GM12872 (cell line): ENCODE data around the gene SEL1L3.

Source experiments
- CTCF ChIP-seq: IDR thresholded peaks from 3 replicates; pipeline ENCODE4 v1.5.1; 2011; ENCODE audit warnings: low read depth, mild to moderate bottlenecking, low read length, moderate library complexity; ENCODE audit not compliant: insufficient read depth

Gene SEL1L3

GRCh38 chr4:25884031-25884782 lies 21.4 kb upstream of the SEL1L3 start:
- no peak for TF ChIP-seq CTCF

GRCh38 chr4:25883565-25883964 lies 20.8 kb upstream of the SEL1L3 start:
- TF ChIP-seq CTCF: no peak

GRCh38 chr4:25882226-25882625 lies 19.4 kb upstream of the SEL1L3 start:
- no peak for TF ChIP-seq CTCF

GRCh38 chr4:25881193-25881592 lies 18.4 kb upstream of the SEL1L3 start:
- no peak for TF ChIP-seq CTCF

- TF ChIP-seq CTCF: no peak
Observed at GRCh38 chr4:25879991-25880651, 17.3 kb upstream of the SEL1L3 start.

GRCh38 chr4:25879587-25879986 lies 16.8 kb upstream of the SEL1L3 start:
- TF ChIP-seq CTCF: no peak

GRCh38 chr4:25879091-25879584 lies 16.4 kb upstream of the SEL1L3 start:
- no peak for TF ChIP-seq CTCF
